Panc1 (cell line): Measurements from ENCODE around the gene GAL3ST2.

ENCODE experiments used
- CTCF ChIP-seq: fragments of 450-650 bp; IDR thresholded peaks from 2 replicates; pipeline ENCODE4 v1.5.1; 2017; ENCODE audit warnings: mild to moderate bottlenecking
- POLR2AphosphoS5 ChIP-seq: IDR thresholded peaks from 2 replicates; pipeline ENCODE4 v1.6.1; 2012; ENCODE audit warnings: mild to moderate bottlenecking, low read depth, low read length, moderate library complexity
- REST ChIP-seq, 2 experiments: IDR thresholded peaks; 2 replicates each; pipeline ENCODE4 v1.6.1; 2011 to 2012; ENCODE audit warnings: low read depth in 2 of 2, control low read depth in 1 of 2, low read length in 1 of 2, mild to moderate bottlenecking in 1 of 2, moderate library complexity in 1 of 2; ENCODE audit not compliant: insufficient read depth in 1 of 2

GRCh38 chr2:241777686-241778627, 1.3 kb downstream of the GAL3ST2 start:
- TF ChIP-seq CTCF (no peak), POLR2AphosphoS5 (no peak), REST (IDR thresholded peaks at IDR 0.05; ENCODE audit: insufficient read depth in 1 of 2, low read depth in 2 of 2, low read length in 1 of 2) (no peak)
